Neural crest cell (in vitro differentiated cells): ENCODE results near the gene C7orf57. TPM values are rescaled to one million over a fixed set of nuclear protein-coding genes. Genes with fewer than 3 reads are reported as not detected.
A peak's percentile ranks its signal among the peaks of the same experiment; 100 is the strongest.
"Not testable (repeated sequence)": the region's sequence is repeated elsewhere in the genome, so short reads cannot be mapped to it uniquely, and the experiment has no call there.

Source experiments
- DNase-seq: peaks from one replicate; pipeline ENCODE4 v3.0.0; 2021; ENCODE audit warnings: low read depth, mixed read lengths, low spot score
- H3K27ac Mint-ChIP-seq: one replicate; pipeline ENCODE4 v1.8.0; 2021; ENCODE audit warnings: mild to moderate bottlenecking, mixed read lengths; ENCODE audit not compliant: unreplicated experiment
- H3K27me3 Mint-ChIP-seq: 2 replicates; pipeline ENCODE4 v1.8.0; 2021; ENCODE audit warnings: low read depth, mild to moderate bottlenecking, mixed read lengths
- H3K36me3 Mint-ChIP-seq: 2 replicates; pipeline ENCODE4 v1.8.0; 2021; ENCODE audit warnings: low read depth, mild to moderate bottlenecking, mixed read lengths
- H3K4me1 Mint-ChIP-seq: 2 replicates; pipeline ENCODE4 v1.8.0; 2021; ENCODE audit warnings: mixed read lengths
- H3K4me3 Mint-ChIP-seq: one replicate; pipeline ENCODE4 v1.8.0; 2021; ENCODE audit warnings: mild to moderate bottlenecking, mixed read lengths
- H3K9me3 Mint-ChIP-seq: 2 replicates; pipeline ENCODE4 v1.8.0; 2021; ENCODE audit warnings: mixed read lengths
- CTCF ChIP-seq: fragments of 200-600 bp; sonication (generic); conservative IDR thresholded peaks from 2 replicates; pipeline ENCODE4 v1.5.0; 2021; ENCODE audit warnings: antibody characterized with exemption, mild to moderate bottlenecking
- total RNA-seq: library from RNA; stranded (reverse); gene quantifications from 2 replicates; pipeline ENCODE4 v1.2.1, GENCODE V29; 2021

The C7orf57 gene
- total RNA-seq, 1 donor from 2014 or later = not detected

GRCh38 chr7:48074204-48074654 lies 38.9 kb downstream of the C7orf57 start:
- Mint-ChIP-seq H3K36me3 (peaks cover 3% of the 10 kb centered on the region), H3K27me3 (no peaks in the 10 kb centered on the region), H3K4me3 (no peak overlapping the region), H3K4me1 (no peaks in the 10 kb centered on the region), H3K27ac (no peak overlapping the region), H3K9me3 (peaks cover 7% of the 10 kb centered on the region)
- TF ChIP-seq CTCF = no peak
- DNase-seq = no peak

GRCh38 chr7:48077423-48077822 lies 42.1 kb downstream of the C7orf57 start:
- H3K9me3 Mint-ChIP-seq = peaks cover 1% of the 10 kb centered on the region
- no peaks in the 10 kb centered on the region for H3K27me3 Mint-ChIP-seq
- no peak for TF ChIP-seq CTCF
- no peak overlapping the region for H3K4me3 Mint-ChIP-seq
- H3K27ac Mint-ChIP-seq = no peak overlapping the region
- H3K36me3 Mint-ChIP-seq = no peaks in the 10 kb centered on the region
- DNase-seq = no peak
- no peaks in the 10 kb centered on the region for H3K4me1 Mint-ChIP-seq

GRCh38 chr7:48078470-48078869 lies 43.1 kb downstream of the C7orf57 start:
- H3K4me3 Mint-ChIP-seq = no peak overlapping the region
- DNase-seq = no peak
- H3K27ac Mint-ChIP-seq = no peak overlapping the region
- H3K27me3 Mint-ChIP-seq = no peaks in the 10 kb centered on the region
- TF ChIP-seq CTCF = no peak
- no peaks in the 10 kb centered on the region for H3K36me3 Mint-ChIP-seq
- no peaks in the 10 kb centered on the region for H3K4me1 Mint-ChIP-seq
- no peaks in the 10 kb centered on the region for H3K9me3 Mint-ChIP-seq

- peaks cover 16% of the 10 kb centered on the region for H3K4me1 Mint-ChIP-seq
- DNase-seq, H3K27ac Mint-ChIP-seq: not testable (repeated sequence)
These were observed 47.0 kb downstream of the C7orf57 start for GRCh38 chr7:48082378-48082777.

GRCh38 chr7:48083114-48083830 lies 47.9 kb downstream of the C7orf57 start:
- no peaks in the 10 kb centered on the region for H3K36me3 Mint-ChIP-seq
- H3K27me3 Mint-ChIP-seq = no peaks in the 10 kb centered on the region
- DNase-seq = no peak
- peaks cover 20% of the 10 kb centered on the region for H3K4me1 Mint-ChIP-seq
- peak overlapping the region; percentile 5 for H3K4me3 Mint-ChIP-seq
- H3K27ac Mint-ChIP-seq = no peak overlapping the region
- H3K9me3 Mint-ChIP-seq = no peaks in the 10 kb centered on the region
- no peak for TF ChIP-seq CTCF

More at GRCh38 chr7:48082378-48082777, 47.0 kb downstream of the C7orf57 start:
- not testable (repeated sequence) for H3K9me3 Mint-ChIP-seq, H3K36me3 Mint-ChIP-seq, H3K27me3 Mint-ChIP-seq, H3K4me3 Mint-ChIP-seq

GRCh38 chr7:48084727-48085432 lies 49.5 kb downstream of the C7orf57 start:
- no peaks in the 10 kb centered on the region for H3K27me3 Mint-ChIP-seq
- peaks cover 27% of the 10 kb centered on the region for H3K4me1 Mint-ChIP-seq
- H3K4me3 Mint-ChIP-seq = peak overlapping the region; percentile 2
- TF ChIP-seq CTCF = no peak
- H3K36me3 Mint-ChIP-seq = no peaks in the 10 kb centered on the region
- DNase-seq = no peak
- peak overlapping the region; percentile 7 for H3K27ac Mint-ChIP-seq
- H3K9me3 Mint-ChIP-seq = no peaks in the 10 kb centered on the region
